ENCODE results near the gene ENDOV. TPM values are rescaled to one million over a fixed set of nuclear protein-coding genes. Genes with fewer than 3 reads are reported as not detected.
A peak's percentile ranks its signal among the peaks of the same experiment; 100 is the strongest.

ENDOV gene
- total and polyA plus RNA-seq, 8 donors, result 2.3 to 122 (median 13.2) TPM

GRCh38 chr17:80453126-80453997 lies 38.4 kb downstream of the ENDOV start:
- DNase-seq, result no peak
- intact Hi-C loops (cut with DNase I; ENCODE audit: low total_unique reads), result no loop called here
- Histone ChIP-seq H3K27ac (peak overlapping the region in 3 of 5 donors; percentile 95 to 99 (median 98)), H3K36me3 (no peaks in the 10 kb centered on the region), H3K4me1 (peaks cover 17 to 53% (median 36%) of the 10 kb centered on the region in 4 donors), H3K27me3 (peaks cover 0 to 6% (median 2%) of the 10 kb centered on the region in 3 donors), H3K4me3 (peak overlapping the region in 2 of 4 donors; percentile 54 to 77), H3K9me3 (no peaks in the 10 kb centered on the region)
- TF ChIP-seq POLR2A (IDR thresholded peaks at IDR 0.05) (no peak), POLR2AphosphoS5 (IDR thresholded peaks at IDR 0.05) (no peak), CTCF (IDR thresholded peaks at IDR 0.05) (no peak), EP300 (IDR thresholded peaks at IDR 0.05) (no peak)
- 56 to 77% (median 72%) methylated on average over 18 to 19 of the region's 19 CpGs for WGBS, 5 donors

GRCh38 chr17:80453998-80454556 lies 39.1 kb downstream of the ENDOV start:
- DNase-seq, result no peak

GRCh38 chr17:80454557-80455335 lies 39.8 kb downstream of the ENDOV start:
- Histone ChIP-seq H3K27ac (peak overlapping the region; percentile 95 to 99 (median 98)), H3K36me3 (no peaks in the 10 kb centered on the region), H3K27me3 (peaks cover 0 to 9% (median 6%) of the 10 kb centered on the region in 3 donors), H3K4me3 (peak overlapping the region; percentile 54 to 80 (median 74)), H3K4me1 (peaks cover 17 to 52% (median 35%) of the 10 kb centered on the region in 4 donors), H3K9me3 (no peaks in the 10 kb centered on the region)
- intact Hi-C loops (cut with DNase I; ENCODE audit: low total_unique reads), result no loop called here
- DNase-seq, result peak; percentile 97 to 99
- no peak for TF ChIP-seq CTCF (IDR thresholded peaks at IDR 0.05)
- TF ChIP-seq POLR2AphosphoS5 (IDR thresholded peaks at IDR 0.05), result peak; percentile 77 to 95 (median 92)
- no peak for TF ChIP-seq EP300 (IDR thresholded peaks at IDR 0.05)
- TF ChIP-seq POLR2A (IDR thresholded peaks at IDR 0.05), result peak in 2 of 4 donors; percentile 18 to 29
- WGBS, 5 donors, result 0% methylated on average over 29 to 88 of the region's 88 CpGs

More at GRCh38 chr17:80453998-80454556, 39.1 kb downstream of the ENDOV start:
- Histone ChIP-seq H3K9me3 (no peaks in the 10 kb centered on the region), H3K27ac (peak overlapping the region; percentile 95 to 99 (median 98)), H3K27me3 (peaks cover 0 to 9% (median 6%) of the 10 kb centered on the region in 3 donors), H3K36me3 (no peaks in the 10 kb centered on the region), H3K4me3 (peak overlapping the region; percentile 54 to 80 (median 74)), H3K4me1 (peaks cover 17 to 53% (median 36%) of the 10 kb centered on the region in 4 donors)
- 31 to 56% (median 39%) methylated on average over 23 to 36 of the region's 36 CpGs for WGBS, 5 donors
- no peak for TF ChIP-seq EP300 (IDR thresholded peaks at IDR 0.05)
- TF ChIP-seq POLR2A (IDR thresholded peaks at IDR 0.05), result no peak
- no peak for TF ChIP-seq CTCF (IDR thresholded peaks at IDR 0.05)
- TF ChIP-seq POLR2AphosphoS5 (IDR thresholded peaks at IDR 0.05), result no peak
- intact Hi-C loops (cut with DNase I; ENCODE audit: low total_unique reads), result no loop called here

GRCh38 chr17:80455336-80455710 lies 40.4 kb downstream of the ENDOV start:
- 5 to 8% (median 7%) methylated on average over 19 to 20 of the region's 20 CpGs for WGBS, 5 donors
- no peak for TF ChIP-seq CTCF (IDR thresholded peaks at IDR 0.05)
- H3K9me3 ChIP-seq, result no peaks in the 10 kb centered on the region
- intact Hi-C loops (cut with DNase I; ENCODE audit: low total_unique reads), result no loop called here
- no peaks in the 10 kb centered on the region for H3K36me3 ChIP-seq
- peak overlapping the region; percentile 54 to 80 (median 74) for H3K4me3 ChIP-seq
- H3K27me3 ChIP-seq, result peaks cover 0 to 9% (median 6%) of the 10 kb centered on the region in 3 donors
- DNase-seq, result peak; percentile 48 to 83
- H3K4me1 ChIP-seq, result peaks cover 17 to 46% (median 33%) of the 10 kb centered on the region in 4 donors
- H3K27ac ChIP-seq, result peak overlapping the region; percentile 95 to 99 (median 98)

All from stomach (tissue), 9 donors.